Retina (tissue), 1 donor: ENCODE measurements around the gene DUOXA2.
"Not testable (repeated sequence)": the region's sequence is repeated elsewhere in the genome, so short reads cannot be mapped to it uniquely, and the experiment has no call there.

Source experiments
- DNase-seq: peaks from one replicate; pipeline ENCODE4 v3.0.0-alpha.2; 2016

Gene DUOXA2

GRCh38 chr15:45117308-45118130, 3.4 kb downstream of the DUOXA2 start:
- DNase-seq: no peak

- DNase-seq: peak; percentile 95
These were observed 4.0 kb downstream of the DUOXA2 start for GRCh38 chr15:45118131-45118588.

- DNase-seq: no peak
These were observed 4.9 kb downstream of the DUOXA2 start for GRCh38 chr15:45118996-45119395.

DNA sequence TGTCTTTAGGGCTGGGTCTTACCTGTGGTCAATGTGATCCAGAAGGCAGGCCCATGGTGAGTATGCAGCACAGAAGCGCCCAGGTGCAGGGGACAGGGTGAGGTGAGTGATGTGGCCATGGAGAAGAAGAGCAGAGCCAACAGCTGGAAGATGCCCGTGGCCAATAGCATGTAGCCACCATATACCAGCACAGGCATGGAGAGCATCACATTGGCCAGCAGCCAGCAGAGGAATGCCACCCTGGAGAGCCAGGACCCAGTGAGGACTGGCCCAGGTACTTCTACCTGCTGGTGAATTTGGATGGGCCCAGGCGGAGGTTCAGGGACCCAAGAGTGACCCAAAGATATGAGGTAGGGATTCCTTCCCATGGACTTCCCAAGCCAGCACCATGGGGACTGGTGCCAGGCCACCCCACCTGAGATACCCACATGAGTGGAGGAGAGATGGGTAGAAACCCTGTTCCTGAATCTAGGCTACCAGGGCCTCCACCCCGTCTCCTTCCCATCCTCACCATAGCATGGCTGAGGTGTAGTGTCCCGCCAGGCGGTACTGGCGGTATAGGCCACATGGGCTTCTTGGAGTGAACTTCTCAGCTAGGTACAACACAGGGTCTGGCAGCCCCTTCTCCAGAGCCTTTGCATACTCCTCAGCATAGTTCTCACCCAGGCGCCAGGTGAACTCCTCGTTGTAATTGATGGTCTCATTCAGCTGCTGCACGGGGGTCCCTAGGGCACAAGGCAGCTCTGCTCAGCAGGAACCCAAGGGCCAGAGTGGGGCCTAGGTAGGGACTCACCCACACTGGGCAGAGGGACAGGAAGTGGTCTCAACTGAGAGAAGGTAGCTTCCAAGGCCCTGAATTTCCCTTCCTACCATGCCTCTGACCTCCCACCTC, 6.2 kb downstream of the DUOXA2 start:
- no peak for DNase-seq

DNA sequence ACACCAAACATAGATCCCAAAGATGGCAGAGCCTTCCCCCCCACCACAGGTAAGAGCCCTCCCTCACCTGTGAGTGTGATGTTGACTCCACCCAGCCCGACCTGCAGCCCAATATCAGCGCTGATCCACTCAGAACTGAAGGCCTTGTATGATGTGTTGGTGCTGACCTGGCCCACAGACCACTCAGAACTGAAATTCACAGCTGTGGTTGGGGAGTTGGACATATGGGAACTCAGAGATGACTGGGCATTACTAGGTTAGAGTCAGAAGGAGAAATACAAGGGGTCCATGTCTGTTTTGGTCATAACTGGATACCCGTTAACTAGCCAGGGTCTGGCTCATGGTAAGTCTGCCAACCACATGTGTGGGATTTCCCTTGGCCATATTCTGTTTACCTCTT, 6.9 kb downstream of the DUOXA2 start:
- no peak for DNase-seq

GRCh38 chr15:45121706-45122417, 7.7 kb downstream of the DUOXA2 start:
- no peak for DNase-seq

- DNase-seq: no peak
These were observed 8.6 kb downstream of the DUOXA2 start for GRCh38 chr15:45122719-45123118.

DNA sequence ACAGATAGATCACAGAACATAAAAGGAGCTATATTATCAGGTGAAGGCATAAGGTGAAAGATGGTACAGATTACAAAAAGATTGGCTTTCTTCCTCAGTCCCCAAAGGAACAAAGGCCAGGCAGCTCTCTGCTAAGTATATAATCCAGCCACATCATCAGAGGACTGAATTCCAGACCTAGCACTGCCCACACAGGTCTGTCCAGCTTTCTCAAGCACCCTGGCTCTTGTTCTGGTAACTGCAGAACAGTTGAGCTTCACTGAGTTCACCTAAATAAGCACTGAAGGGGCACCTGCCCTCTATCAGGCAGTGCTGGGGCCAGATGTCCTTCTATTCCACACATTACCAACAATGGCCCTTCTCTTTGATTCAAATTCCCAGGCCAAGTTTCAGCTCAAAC, 9.3 kb downstream of the DUOXA2 start:
- no peak for DNase-seq

DNA sequence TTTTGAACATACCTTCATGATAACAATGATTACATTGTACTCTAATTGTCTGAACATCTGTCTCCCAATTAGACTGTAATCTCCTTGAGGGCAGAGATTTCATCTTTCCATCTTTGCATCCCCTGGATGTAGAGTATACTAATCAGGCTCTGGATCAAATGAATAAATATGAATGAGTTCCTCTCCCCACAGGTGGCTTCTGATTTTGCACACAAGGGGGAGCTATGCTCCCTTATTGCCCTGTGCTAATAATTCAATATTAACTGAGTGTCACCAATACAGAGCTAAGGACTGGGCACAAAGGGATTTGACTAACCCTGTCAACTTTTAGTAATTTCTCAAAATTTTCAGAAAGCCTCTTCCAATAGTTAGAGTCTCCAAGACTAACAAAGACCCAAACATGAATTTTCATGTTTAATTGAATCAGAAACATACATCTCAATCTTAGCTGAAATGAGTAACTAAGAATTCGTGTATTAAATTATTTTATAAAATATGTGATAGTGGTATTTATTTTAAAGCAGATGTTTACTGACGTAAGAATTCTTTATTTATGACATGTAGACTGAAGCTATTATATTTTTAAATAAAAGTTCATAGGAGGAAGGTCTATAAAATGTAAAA, 12.5 kb downstream of the DUOXA2 start:
- no peak for DNase-seq

DNA sequence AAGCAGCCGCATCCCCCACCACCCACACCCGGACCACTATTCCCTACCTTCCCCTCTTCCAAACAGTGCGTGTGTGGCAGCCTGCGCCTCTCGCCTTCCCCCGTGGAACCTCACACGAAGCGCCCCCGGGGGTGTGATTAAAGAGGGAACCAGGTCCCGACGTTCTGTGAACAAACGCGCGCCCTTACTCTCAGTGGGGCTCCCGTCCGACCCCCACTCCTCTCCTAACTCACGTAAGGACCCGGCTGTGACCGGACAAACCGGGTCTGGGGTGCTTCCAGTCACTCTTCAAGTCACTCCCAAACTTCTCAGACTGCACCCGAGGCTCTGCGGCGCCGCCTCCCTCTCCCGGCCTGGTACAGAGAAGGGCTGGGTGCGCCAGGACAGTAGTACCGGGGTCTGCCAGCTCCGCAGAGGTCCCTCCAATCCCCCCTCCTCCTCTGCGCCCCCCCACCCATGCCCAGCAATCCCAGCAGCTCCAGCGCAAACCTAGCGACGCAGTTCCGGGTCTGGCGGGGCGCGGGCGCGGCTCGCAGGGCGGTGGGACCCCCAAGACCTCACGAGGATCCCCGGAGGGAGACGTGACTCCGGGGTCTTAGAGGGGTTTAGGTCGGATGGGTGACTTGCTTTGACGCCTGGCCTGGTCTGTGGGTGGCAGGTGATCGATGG, 15.0 kb downstream of the DUOXA2 start:
- peak; percentile 53 for DNase-seq

DNA sequence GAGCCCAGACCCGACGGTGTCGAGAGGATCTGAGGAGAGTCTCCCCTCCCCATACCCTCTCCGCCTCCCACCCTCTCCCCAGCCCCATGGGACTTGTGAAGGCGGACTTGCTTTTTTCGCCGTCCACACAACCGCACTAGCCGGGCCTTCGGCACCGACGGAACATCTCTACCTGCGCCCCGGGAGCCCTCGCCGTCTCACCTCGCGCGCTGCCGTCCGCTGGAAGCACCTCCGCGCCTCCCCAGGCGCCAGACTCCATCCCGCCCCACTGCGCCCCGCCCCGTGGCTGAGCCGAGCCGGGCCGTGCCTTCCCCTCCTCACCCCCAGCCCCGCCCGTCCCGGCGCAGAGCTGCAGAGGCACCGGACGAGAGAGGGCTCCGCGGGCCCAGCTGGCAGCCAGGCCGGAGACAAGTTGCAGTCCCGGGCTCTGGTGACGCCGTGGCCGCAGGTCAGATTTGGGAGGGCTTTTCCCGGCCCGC, 15.6 kb downstream of the DUOXA2 start, which contains the start of the genes DUOX1 and DUOXA1:
Gene DUOX1 (plus strand): TSS at position 344 of the 479 bp plus-strand sequence. CDS start 1,973 bp downstream, outside the sequence.
Gene DUOXA1 (minus strand): TSS at position 229 of the 479 bp plus-strand sequence. CDS start 6,865 bp downstream, outside the sequence.
- no peak for DNase-seq

DNA sequence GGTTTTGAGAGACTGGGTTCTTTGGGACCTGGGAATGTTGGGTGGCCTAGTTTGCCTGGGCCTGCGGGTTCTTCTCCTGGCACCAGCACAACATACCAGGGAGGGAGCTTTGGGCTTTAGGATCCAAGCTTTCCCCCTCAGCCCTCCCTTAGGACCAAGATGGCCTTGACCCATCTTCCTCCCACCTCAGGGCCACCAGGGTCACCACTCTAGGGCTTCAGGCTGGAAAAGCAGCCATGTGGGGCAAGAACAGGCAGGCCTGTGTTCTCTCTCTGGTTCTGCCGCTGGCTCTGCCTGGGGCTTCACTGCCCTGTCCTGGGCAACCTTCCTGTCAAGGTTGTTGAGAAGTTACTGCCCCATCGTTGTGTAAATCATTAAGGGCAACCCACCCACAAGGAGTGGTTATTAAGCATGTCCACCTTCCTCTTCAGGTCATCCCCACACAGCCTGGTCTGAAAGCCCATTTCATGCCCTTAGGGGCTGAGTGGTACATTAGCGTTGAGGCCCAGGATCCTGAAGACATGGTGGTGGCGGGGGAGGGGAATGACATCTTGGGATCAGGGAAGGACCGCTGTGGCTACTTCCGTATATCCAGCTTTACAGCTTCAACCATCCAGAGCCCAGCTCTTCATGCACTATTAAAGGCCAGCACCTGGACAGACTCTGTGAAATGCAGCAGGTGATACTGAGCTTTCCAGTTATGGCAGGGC, 16.3 kb downstream of the DUOXA2 start:
- no peak for DNase-seq

- DNase-seq: no peak
These were observed 17.4 kb downstream of the DUOXA2 start for GRCh38 chr15:45131510-45131909.

DNA sequence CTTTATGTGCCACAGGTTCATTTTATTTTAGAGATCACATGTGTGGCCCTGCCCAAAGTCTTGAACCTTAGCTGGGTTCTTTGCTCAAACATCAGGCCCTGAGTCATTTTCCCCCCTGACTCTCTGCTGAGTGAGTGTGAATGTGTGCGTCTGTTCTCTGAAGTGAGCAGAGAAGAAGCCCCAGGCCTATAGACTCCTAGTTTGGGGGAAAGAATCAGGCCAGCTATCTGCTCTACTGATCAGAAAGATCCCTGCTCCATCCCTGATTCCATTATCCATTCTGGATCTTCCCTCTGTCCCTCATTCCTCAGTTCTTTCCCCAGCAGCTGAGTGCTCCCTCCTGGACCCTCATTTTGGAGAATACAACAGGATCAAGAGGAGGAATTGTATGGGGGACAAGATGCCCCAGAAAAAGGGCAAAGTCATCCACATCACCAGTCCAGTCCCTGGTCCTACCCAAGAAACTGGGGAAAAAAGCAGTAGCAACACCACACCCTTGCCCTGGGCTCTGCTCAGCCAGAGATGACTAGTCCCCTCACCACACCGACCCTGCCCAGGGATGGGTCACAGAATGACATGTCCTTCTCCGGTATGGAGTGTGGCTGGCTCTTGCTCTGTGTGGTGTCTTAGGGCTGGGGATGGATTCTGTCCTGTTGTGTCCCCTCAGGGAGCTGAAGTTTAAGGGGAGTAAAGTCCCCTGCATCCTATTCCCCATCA, 18.9 kb downstream of the DUOXA2 start:
- no peak for DNase-seq

DNA sequence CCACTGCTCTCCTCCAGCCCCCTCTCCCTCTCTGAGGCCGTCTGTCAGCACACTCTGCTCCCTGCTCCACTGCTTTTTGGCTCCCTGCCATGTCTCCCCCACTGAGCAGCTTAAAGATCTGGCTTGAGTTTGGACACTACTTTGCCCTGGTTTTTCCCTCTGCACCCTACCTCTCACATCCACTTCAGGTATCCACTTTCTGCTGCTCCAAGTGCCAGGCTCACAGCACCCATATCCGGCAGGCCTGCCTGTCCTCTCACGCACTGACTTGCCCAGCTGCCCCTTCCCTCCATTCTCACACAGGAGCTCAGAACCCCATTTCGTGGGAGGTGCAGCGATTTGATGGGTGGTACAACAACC, 19.4 kb downstream of the DUOXA2 start:
- DNase-seq: no peak

DNA sequence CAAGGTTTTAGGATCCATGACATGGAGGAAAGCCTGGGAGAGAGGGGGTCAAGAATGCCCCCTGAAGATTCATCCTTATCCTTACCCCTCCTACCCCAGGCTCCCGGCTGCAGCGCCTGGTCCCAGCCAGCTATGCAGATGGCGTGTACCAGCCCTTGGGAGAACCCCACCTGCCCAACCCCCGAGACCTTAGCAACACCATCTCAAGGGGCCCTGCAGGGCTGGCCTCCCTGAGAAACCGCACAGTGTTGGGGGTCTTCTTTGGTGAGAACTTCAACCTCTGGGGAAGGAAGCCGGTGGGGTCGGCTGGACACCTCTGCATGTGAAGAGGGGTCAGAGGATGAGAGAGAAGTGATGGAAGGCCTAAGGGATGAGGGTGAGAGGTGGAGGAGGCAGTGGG, 19.9 kb downstream of the DUOXA2 start:
- DNase-seq: no peak

DNA sequence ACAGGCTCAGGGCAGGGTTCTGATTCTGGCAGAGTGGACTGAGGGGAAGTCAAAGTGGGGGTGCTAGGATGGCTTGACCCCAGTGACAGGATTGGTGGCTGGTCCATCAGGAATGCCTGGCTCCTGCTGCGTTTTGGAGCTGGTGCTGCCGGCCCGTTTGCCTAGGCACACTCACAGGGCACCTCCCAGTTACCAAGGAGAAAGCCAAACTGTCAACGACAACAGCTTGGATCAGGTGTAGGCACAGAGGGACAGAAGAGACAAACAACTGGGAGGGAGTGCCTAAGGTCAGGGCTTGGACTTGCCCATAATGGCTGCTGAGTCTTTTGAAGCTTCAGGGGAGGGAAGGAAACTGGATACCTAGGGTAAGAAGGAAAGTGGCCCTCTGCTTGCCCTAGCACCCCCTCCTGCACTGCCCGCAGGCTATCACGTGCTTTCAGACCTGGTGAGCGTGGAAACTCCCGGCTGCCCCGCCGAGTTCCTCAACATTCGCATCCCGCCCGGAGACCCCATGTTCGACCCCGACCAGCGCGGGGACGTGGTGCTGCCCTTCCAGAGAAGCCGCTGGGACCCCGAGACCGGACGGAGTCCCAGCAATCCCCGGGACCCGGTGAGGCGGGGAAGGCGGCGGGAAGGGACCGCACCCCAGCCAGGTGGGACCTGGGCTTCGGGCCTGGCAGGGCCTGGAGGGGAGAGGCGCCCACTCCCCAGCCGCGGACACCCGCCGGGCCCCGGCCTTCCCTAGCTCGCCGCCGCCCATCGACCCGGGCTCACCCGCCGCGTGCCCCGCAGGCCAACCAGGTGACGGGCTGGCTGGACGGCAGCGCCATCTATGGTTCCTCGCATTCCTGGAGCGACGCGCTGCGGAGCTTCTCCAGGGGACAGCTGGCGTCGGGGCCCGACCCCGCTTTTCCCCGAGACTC, 20.8 kb downstream of the DUOXA2 start:
- peak; percentile 67 for DNase-seq

DNA sequence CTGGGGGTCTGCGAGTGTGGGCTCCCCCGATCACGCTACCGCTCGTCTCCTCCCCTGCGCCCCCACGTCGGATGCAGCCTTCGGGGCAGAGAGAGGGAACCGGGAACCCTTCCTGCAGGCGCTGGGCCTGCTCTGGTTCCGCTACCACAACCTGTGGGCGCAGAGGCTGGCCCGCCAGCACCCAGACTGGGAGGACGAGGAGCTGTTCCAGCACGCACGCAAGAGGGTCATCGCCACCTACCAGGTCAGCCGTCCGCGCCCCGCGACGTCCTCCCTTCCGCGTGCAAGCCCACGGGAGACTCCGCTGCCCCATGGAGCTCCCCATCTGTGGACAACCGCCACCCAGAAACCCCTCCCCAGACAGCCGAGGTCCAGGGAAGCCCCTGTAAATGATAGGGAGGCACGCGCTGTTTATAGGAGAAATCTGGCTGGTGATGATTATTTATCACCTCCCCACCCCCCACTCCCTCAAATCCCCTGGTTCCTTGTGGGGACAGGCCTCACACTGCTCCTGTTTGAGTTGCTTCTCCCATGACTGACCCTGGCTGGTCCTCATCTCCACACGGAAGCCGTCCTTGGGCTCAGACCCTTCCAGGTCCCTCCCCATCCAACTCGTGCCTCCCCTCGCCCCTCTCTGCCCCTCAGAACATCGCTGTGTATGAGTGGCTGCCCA, 21.7 kb downstream of the DUOXA2 start:
- not testable (repeated sequence) for DNase-seq

GRCh38 chr15:45136378-45136764, 22.2 kb downstream of the DUOXA2 start:
- no peak for DNase-seq
